ENCODE measurements around the gene KIRREL3.

The KIRREL3 gene

DNA sequence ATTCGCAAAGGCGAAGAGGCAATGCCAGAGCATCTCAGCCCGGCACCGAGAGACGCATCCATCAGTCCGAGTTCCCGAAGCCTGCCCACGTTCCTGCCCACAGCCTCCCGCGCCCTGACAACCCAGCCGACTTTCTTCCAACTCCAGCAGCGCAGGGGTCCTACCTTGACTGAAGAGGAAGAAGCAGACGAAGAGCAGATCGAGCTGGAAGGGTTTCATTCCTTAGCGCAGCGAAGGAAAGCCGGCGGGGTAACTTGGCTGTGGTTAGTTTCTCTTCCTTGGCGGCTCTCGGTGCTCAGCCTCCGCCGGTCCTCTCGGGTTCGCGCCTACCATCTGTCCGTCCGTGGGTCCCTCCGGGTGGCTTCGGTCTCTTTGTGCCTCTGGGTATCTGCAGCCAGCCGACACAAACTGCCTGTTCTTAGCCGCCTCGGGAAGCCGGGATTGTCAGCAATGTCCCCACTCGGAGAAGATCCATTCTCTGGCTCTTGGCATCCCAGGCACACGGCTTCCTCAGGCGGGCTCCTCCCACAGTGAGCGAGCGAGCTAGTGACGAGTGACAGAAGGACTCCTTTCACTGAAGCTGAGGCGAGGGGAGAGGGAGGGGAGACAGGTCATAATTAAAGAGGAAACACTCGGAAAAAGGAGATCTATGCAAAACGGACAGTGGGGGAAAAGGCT is at the start of gene KIRREL3:
TSS of gene KIRREL3 (minus strand) at position 480 of the 678 bp plus-strand sequence.
- no peak for DNase-seq

DNA sequence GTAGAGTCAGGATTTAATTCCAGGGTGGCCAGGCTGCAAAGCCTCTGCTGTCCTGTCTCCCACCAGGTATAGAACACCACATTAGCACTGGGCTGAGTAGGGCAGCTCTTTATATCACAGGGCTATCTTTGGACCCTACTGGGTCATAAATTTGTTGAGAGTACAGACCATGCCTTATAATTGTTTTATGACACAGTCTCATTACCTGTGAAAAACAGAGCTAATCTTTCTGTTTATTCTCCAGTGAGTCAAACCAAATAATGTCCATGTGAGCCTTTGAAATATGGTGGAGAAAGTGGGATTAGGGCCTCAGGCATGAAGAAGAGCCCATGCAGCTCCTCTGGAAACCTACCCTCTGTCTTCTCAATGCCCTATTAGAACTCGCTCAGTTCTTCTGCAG is 49.6 kb upstream of the KIRREL3 start:
- DNase-seq, result no peak

DNA sequence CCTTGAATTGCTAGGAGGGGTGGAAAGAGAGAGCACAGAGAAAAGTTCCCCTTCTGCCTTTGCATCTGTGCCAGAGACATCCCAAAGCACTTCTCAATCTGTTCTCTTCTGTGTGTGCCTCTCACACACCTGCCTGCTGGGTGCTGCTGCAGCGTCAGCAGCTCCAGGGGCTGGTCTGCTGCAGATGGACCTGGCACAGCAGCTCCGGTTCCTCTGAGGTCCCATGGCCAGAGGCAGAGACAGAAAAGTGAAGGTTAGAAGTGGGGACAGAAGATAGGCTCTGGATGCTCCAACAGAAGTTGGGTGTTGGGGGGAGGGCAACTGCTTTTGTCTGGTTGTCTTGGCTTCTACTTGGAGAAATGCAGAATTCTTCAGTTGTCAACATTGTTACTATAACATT is 48.9 kb upstream of the KIRREL3 start:
- DNase-seq, result no peak

DNA sequence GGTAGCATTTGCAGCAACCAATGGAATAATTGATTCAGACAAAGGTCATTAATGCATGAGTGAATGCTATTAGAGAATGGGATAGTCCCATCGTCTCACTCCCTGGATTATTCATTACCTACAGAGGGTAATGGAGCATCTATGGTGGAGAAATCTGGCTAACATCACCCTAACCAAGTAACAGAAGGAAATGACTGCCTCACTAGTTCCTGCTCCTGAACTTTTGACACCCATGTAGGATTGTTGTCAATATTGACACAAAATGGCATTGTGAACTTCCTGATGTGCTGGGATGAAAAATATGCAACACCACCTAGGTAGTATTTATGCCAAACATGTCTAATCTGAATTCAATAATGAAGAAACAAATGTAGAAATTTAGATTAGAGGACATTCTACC is 44.0 kb upstream of the KIRREL3 start:
- no peak for DNase-seq

DNA sequence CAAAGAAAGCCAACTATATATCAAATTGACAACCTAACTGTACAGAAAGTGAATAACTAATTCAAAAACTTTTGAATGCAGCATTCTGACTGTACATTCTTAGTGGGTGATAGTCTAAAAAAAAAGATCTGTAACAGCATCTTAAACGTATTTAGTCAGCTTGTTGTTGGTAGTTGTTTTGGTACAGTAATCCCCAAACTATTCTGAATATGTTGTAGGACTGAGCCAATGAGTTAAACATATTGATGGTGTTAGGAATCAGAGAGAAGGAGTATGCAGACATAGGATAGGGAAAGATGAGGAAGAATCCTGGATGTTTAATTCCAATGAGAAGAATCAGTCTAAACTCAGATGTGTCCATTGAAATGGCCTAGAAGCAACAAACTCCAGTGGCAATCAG is 41.9 kb upstream of the KIRREL3 start:
- no peak for DNase-seq

DNA sequence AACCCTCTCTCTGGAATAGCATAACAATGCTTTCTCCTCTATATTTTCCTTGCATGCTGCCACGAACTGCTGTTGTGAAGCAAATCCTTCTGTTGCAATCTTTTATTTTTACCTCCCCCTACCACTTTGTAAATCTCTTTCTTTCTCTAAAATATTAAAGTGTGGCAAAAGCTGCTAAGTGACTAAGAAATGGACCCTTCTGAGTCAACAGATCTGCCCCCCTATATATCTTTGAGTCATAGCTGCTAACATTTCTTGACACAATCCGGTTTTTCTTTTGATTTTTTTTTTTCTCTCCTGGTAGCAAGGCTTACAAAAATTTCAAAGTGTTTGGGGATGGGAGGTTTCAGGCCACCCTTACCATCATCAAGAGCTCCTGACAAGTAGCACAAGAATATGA is 39.0 kb upstream of the KIRREL3 start:
- DNase-seq, result no peak

DNA sequence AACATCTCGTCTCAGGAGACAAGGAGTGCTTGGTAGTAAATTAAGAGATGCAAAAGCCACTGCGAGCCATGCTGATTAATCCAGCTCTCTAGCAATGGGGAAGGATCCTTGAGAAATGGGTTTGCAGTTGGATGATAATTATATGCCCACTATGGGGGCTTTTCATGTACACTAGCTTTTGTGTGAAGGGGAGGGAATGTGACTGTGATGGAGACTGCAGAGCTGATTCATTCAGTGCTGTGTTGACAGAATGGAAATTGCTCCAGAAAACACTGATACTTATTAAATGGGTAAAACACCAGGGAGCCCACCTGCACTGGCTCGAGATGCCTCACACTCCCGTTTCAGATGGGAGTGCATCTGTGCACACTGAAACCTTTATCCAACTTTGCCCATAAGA is 37.0 kb upstream of the KIRREL3 start:
- DNase-seq, result no peak

DNA sequence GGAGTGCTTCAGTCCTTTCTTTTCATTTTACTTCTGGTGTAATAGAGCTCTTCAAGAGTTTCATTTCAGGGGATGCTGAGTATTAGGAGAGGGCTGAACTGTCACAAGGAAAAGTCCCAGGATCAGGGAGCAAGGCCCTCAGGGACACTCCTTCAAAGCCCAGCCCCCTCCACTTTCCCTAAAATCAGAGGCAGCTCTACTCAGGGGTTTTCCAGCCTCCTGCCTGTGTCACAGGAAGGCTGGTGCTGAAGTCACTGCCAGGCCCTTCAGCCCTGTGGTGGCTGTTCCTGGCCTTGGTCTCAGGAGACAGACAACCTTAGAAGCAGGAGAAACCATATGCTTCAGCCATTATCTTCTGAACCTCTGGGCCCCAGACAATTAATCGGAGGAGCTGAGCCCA is 36.4 kb upstream of the KIRREL3 start:
- DNase-seq, result no peak

DNA sequence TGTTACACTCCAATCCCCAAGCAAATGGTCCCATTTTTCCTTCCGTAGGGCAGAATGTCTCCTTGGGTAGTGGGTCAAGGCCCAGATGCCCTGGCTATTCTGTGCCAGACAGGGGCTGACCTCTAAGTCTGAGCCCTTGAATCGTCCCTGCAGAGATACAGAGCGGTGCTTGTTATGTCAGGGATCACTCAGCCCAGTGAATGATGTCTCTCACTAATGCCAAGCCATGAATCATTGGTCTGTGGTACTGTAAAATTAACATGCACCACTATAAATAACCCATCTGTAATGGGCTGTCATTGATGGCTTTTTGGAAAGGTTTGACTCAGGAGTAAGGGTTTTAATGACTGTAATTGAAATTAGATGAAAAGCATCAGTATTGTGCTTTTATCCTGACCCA is 35.3 kb upstream of the KIRREL3 start:
- DNase-seq, result no peak

DNA sequence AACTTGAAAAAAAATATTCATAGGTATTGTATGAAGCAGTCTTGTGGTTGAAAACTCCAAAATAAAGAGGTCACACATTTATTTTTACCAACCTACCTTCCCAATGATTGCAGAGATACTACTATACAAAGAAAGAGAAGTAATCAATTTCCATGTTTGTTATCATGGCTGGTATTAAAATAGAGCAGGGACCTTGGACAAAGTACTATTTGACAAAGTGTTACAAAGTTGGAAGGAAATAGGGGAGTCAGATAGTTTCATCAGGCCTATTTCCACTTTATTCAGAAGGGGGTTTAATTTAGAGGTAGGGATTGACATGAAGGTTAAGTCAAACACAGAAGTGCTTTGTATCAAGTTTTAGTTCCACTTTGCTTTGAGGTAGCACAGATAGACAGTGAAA is 34.4 kb upstream of the KIRREL3 start:
- DNase-seq, result no peak

DNA sequence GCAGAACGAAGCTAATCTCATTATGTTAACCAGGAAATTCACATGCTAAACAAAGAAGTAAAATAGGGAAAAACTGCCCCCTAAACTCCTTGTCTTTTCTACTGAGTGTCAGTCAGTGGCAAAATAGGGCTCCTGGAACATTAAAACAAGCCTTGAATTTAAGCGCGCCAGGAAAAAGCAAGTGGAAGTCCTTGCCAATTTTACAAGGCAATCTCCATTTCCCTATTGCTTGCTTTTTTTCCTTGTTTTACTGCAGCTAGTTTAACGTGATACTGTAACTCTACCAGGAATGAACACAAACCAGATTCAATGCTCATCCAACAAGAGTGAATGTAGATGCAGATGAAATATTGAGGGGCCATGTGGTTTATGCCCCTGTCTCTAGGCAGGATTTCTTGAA is 28.1 kb upstream of the KIRREL3 start:
- no peak for DNase-seq

DNA sequence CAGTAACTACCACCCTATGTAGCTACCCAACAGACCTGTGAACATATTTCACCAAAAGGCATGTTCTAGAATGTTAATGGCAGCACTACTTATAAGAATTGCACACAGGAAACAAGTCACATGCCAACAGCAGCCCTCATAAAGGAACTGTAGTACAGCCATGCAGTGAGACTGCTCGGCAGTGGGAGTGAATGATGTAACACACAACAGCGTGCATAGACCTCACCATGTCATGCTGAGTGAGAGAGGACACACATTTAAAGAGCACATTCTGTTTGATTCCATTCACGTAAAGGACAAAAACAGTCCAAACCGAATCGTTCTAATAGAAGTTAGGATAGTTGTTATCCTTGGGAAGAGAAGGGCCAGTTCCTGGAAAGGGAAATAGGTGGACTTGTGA is 27.2 kb upstream of the KIRREL3 start:
- no peak for DNase-seq

DNA sequence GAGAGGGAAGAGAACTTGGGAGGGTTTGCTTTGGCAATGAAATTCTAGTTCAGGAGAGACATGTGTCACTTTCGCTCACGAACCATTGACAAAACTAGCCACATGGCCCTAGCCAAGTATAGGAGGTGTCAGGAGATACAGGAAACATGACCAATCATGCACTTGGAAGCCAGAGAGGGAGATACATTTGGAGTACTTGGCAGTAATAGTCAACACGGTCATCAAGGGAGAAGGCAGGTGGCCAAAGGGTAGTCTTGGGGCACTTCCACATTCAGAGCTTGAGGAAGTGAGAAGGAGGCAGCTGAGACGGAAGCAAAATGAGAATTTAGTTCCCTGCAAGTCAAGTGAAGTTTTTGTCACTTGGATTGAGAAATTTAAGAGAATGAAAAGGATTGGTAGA is 26.4 kb upstream of the KIRREL3 start:
- no peak for DNase-seq

DNA sequence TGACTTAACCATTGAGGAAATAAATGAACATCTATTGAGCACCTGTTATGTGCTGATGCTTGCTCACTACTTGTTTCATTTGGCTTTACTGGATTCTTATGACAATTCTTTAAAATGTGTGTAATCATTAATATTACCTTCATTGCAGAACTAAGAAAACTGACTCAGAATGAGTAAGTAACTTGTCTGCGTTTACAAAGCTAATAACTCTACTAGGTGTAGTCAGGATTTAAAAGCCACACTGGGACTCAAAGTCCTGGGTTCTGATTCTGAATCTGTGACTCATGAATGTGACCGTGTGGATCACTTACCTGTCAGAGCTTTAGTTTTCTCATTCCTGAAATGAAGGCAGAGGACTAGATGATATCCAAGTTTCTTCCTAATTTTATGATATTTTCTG is 23.4 kb upstream of the KIRREL3 start:
- DNase-seq, result no peak

DNA sequence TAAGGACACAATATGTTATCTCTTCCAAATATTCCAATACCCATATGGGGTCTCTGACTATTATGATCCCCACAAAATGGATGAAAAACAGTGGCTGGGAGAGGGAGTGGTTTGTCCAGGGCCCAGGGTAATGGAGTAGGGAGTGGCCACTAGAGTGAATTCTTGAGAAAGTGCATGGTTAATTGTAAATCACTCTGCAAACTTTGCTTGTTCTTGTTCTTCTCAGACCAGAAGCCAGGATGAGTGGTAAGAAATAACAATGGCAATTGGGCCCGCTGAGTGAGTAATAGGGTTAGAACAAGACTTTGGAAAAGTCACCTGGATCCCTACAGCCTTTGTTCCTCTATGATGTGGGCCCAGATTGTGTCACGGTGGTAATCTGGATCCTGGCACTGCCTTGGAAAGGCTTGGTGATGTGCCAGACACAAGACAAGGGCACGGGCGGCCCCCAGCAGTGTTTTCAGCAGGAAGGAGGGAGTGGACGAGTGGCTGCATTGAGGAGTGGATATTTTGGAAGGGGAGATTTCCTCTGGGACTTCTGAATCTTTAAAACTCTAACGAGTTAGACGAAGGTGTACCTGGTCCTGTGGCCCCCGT is 18.2 kb upstream of the KIRREL3 start:
- DNase-seq, result no peak

DNA sequence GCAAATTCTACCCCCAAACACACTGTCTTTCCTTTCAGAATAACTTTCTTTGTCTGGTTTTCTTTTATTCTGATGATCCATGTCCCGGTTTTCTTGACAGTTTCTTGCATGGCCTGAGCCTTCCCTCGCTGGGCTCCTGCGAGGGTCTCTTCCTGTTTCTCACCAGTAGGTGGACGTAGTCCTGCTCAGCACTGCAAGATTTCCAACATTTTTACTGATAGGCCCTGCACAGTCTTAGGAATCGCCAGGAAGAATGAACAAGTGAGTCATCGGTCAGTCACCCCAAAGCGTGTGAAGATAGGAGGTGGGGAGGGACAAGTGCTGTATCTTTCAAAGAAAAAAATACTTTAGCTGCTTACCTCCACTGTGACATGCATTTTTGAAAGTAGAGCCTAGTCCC is 16.9 kb upstream of the KIRREL3 start:
- no peak for DNase-seq

DNA sequence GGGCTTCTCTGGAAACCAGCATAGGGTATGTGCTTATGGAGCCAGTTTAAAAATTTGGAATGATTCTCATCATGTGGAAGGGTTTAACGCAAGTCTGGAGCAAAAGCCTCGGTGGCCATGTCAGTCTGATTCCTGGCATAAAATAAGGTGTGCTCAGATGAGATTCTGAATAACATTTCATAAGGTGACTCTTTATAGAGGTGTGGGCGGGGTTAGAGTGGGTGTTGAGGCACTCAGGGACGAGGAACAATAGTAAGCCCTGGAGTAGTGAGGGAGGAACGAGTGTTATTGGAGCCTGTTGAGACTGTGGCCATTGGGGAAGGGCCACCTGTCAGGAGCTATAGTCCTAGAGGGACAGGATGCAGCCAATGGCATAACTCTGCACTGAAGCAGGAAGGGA is 13.0 kb upstream of the KIRREL3 start:
- DNase-seq, result no peak

DNA sequence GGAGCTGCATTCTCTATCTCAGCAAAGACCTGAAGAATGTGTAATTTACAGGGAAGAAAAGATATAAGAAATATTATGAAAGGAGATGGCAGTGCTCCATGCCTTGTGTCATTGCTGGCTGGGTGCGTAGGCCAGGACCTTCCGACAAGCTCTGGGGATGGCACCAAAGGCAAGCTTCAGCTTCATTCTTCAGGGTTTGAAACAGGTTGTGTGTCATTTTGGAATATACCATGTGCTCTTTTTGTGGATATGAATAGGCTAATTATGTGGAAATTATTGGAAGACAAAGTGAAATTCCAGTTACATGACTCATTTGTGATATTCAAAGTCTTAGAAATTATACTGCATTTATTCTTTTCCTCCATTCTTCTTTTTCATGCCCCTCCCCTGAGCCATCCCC is 5.7 kb upstream of the KIRREL3 start:
- no peak for DNase-seq

DNA sequence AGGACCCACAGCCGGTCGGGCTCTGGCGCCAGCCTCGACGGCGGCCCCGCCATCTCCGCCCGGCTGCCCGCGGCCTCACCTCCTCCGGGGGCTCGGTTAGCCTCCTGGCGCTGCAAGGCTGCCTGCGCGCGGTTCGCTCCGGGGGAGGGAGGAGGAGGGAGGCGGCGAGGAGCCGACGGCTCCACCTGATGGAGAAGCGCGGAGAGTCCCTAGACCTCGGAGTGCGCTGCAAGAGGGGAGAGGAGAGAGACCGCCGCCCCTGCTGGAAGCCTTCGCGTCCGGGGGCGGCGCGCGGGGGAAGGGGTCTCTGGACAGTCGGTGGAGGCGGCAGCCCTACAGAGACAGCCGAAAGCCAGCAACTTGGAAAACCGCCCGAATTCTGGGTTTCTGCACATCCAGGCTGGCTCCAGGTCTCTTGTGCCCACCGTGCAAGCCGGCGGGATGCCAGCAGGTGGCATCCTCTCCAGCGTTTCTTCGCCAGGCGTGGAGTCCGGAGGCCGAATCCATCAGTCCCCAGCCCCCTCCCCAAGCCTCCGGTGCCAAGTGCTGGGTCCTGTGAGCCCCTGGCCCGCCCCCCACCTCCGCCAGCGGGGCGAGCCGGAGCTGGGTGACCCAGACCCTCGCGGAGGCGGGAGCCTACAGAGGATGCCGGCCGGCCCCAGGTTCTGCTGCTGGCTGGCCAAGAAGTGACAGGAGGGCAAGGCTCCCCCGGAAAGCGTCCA is 2.9 kb upstream of the KIRREL3 start:
- no peak for DNase-seq

DNA sequence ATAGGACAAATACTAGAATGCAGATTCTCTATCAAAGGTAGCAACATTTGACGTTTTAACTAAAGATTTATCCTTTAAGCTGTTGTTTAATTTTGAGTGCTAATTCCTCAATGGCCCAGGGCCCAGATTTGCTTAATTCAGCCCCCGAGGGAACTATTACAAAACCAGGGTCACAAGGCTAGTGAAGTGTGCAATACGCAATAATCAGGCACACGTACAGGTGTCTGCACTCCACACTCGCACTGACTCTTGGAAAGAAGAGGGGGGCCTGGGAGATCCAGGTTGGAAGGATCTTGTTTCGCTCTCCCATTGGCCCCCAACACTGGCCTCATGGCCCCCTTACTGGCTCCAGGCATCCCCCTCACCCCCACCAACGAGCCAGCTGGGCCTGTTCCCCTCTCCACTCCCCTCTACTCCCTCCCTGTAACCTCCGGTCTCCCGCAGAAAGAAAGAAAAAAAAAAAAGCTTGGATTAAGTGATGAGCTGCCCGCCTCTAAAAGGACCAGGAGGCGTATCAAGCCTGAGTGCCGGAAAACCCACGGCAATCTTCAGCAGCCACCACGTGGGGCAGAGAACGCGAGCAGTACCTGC is 2.2 kb upstream of the KIRREL3 start:
- no peak for DNase-seq

DNA sequence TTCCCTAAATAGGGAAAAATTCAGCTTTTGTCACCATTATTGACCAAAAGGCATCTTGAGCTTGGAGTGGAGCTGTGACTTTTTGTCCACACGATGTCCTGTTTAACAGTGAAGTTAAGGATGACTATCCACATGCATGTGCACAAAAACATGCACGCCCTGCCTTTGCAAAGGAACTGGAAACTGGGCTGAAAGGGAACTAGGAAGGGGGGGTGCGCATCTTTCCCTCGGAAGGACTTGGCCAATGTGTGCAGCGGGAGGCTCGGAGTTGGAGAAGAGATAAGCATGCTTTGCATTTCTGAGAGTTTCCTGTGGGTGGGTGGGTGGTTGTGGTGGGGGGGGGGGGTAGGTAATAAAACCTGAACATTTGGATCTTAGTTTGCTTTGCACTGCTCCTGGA is 411 bp upstream of the KIRREL3 start:
- no peak for DNase-seq

DNA sequence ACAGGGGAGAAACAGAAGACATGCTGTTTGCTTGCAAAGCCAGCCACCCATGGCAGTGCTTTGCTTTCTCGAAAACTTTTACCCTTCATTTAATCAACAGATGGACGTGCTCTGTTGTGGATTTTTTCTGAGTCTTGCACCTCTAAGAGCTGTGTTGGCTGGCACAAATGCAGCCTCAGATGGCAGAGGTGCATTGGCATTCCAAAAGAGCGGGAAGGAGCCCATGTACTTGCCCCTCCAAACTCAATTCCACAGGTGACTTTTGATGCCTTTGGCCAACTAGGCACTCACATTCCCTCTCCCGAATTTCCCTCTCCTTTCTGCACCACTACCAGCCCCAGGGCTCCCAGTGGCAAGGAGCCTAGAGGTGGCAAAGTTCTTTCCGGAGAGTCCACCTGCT is 1.2 kb downstream of the KIRREL3 start:
- no peak for DNase-seq

DNA sequence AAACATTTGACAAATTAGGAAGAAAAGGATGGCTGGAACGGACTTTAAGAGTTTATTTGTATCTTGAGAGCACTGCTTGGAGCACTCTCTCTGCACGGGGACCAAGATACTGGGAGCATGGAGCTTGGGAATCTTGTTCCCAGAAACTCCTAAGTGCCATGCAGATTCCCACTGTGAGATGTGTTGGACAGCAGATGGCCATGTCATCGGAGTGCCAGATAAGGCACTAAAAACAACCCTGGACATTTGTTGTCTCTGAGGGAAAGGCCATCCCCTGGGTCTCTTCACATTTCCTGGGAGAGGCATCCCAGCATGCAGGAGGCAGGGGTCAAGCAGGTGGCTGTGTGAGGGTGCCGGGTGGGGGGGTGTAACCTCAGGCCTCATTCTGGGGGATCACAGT is 2.9 kb downstream of the KIRREL3 start:
- DNase-seq, result no peak

DNA sequence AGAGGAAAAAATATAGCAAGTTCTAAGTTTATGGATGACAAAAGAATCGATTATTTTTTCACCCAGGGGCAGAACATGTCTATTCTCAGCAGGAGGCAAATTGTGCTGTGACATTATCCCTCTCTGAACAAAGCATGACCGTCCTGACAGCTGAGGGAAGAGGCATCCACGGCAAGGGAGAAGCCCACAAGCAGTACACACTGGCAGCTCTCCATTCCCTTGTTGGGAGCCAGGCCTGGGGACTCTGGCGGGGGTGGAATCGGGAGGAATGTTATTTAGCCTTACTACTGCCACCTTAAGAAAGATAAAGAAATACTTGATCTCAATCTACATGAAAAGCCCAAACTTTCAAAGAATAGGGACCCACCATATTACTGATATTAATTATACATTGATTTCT is 3.4 kb downstream of the KIRREL3 start:
- no peak for DNase-seq

Data from MV-4-11 (cell line).